GM23338 (cell line): ENCODE results near the gene ELP2. TPM values are rescaled to one million over a fixed set of nuclear protein-coding genes. Genes with fewer than 3 reads are reported as not detected.

Experiments
- ATAC-seq: fragments of 200-7000 bp; cut with Tn5 transposase; 3 replicates; pipeline ENCODE4 v1.9.1; 2020
- DNase-seq: peaks from one replicate; pipeline ENCODE4 v3.0.0-alpha.2; 2015; ENCODE audit warnings: low spot score
- H2AFZ ChIP-seq: fragments of 200-600 bp; sonication (generic); 2 replicates; pipeline ENCODE4 v1.8.0; 2016; ENCODE audit warnings: antibody characterized with exemption, mild to moderate bottlenecking, moderate library complexity
- H3F3A ChIP-seq: fragments of 200-600 bp; sonication (generic); replicated peaks from 2 replicates; pipeline ENCODE4 v1.8.0; 2017; ENCODE audit warnings: antibody characterized with exemption, mixed run types, low read depth
- H3K27ac ChIP-seq: fragments of 200-600 bp; sonication (generic); 2 replicates; pipeline ENCODE4 v1.6.1; 2016; ENCODE audit warnings: low read depth
- H3K27me3 ChIP-seq: fragments of 200-600 bp; sonication (generic); 2 replicates; pipeline ENCODE4 v1.8.0; 2016; ENCODE audit warnings: mild to moderate bottlenecking, mixed run types, moderate library complexity; ENCODE audit not compliant: insufficient read depth
- H3K36me3 ChIP-seq: fragments of 200-600 bp; sonication (generic); 2 replicates; pipeline ENCODE4 v1.8.0; 2016; ENCODE audit warnings: mild to moderate bottlenecking; ENCODE audit not compliant: insufficient read depth
- H3K4me1 ChIP-seq: fragments of 200-600 bp; sonication (generic); 2 replicates; pipeline ENCODE4 v1.8.0; 2016; ENCODE audit warnings: mild to moderate bottlenecking, moderate library complexity; ENCODE audit not compliant: insufficient read depth
- H3K4me2 ChIP-seq: fragments of 200-600 bp; sonication (generic); 2 replicates; pipeline ENCODE4 v1.7.1; 2017; ENCODE audit warnings: mixed run types
- H3K4me3 ChIP-seq: fragments of 200-600 bp; sonication (generic); 2 replicates; pipeline ENCODE4 v1.6.1; 2016; ENCODE audit warnings: mixed run types
- H3K79me2 ChIP-seq: fragments of 200-600 bp; sonication (generic); replicated peaks from 2 replicates; pipeline ENCODE4 v1.8.0; 2017; ENCODE audit warnings: mild to moderate bottlenecking; ENCODE audit not compliant: insufficient read depth
- H3K9me2 ChIP-seq: fragments of 200-600 bp; sonication (generic); 2 replicates; pipeline ENCODE4 v1.8.0; 2017; ENCODE audit not compliant: insufficient read depth
- H4K20me1 ChIP-seq: fragments of 200-600 bp; sonication (generic); replicated peaks from 2 replicates; pipeline ENCODE4 v1.8.0; 2017; ENCODE audit warnings: mild to moderate bottlenecking; ENCODE audit not compliant: insufficient read depth
- H3K27ac Mint-ChIP-seq: 2 replicates; pipeline ENCODE4 v1.8.0; 2020; ENCODE audit warnings: inconsistent platforms, mild to moderate bottlenecking, moderate library complexity, mixed read lengths
- H3K27me3 Mint-ChIP-seq: 3 replicates; pipeline ENCODE4 v1.8.0; 2022; ENCODE audit warnings: low read depth, mild to moderate bottlenecking, moderate library complexity, mixed read lengths, inconsistent platforms; ENCODE audit not compliant: insufficient read depth, poor library complexity
- H3K36me3 Mint-ChIP-seq: 3 replicates; pipeline ENCODE4 v1.8.0; 2021; ENCODE audit warnings: low read depth, mild to moderate bottlenecking, inconsistent platforms, moderate library complexity, mixed read lengths
- H3K4me1 Mint-ChIP-seq: 3 replicates; pipeline ENCODE4 v1.8.0; 2020; ENCODE audit warnings: mild to moderate bottlenecking, inconsistent platforms, mixed read lengths
- H3K4me3 Mint-ChIP-seq: 3 replicates; pipeline ENCODE4 v1.8.0; 2021; ENCODE audit warnings: moderate library complexity, mild to moderate bottlenecking, inconsistent platforms, mixed read lengths
- H3K9me3 Mint-ChIP-seq: 3 replicates; pipeline ENCODE4 v1.8.0; 2020; ENCODE audit warnings: moderate library complexity, mild to moderate bottlenecking, inconsistent platforms, mixed read lengths
- CREB1 ChIP-seq: fragments of 250-450 bp; sonication (Bioruptor Pico); IDR thresholded peaks from 2 replicates; pipeline ENCODE4 v1.5.0; 2020; ENCODE audit warnings: low read depth, mild to moderate bottlenecking, moderate library complexity
- EZH2phosphoT487 ChIP-seq: fragments of 200-600 bp; sonication (generic); IDR thresholded peaks from one replicate; pipeline ENCODE4 v1.8.1; 2018; ENCODE audit warnings: antibody characterized with exemption; ENCODE audit not compliant: unreplicated experiment
- JUNB ChIP-seq: IDR thresholded peaks from one replicate; pipeline ENCODE4 v1.6.1; 2016; ENCODE audit warnings: antibody characterized with exemption; ENCODE audit not compliant: unreplicated experiment
- NANOG ChIP-seq: IDR thresholded peaks from 2 replicates; pipeline ENCODE4 v1.6.1; 2016; ENCODE audit warnings: antibody characterized with exemption, borderline replicate concordance
- POLR2AphosphoS5 ChIP-seq: IDR thresholded peaks from 2 replicates; pipeline ENCODE4 v1.6.1; 2016; ENCODE audit warnings: antibody characterized with exemption, low read depth
- STAT1 ChIP-seq: IDR thresholded peaks from one replicate; pipeline ENCODE4 v1.6.1; 2016; ENCODE audit warnings: antibody characterized with exemption; ENCODE audit not compliant: unreplicated experiment
- polyA plus RNA-seq: library from polyadenylated mRNA; unstranded; fragments of >200 nt; fragmentation: Nextera tagmentation; extraction: Ambion mirVana; gene quantifications from 2 replicates; pipeline ENCODE4 v1.2.1, GENCODE V29; 2016
- total RNA-seq: library from RNA; depleted of rRNA; stranded (reverse); fragments of >200 nt; shearing (Covaris generic); gene quantifications from 2 replicates; pipeline ENCODE4 v1.2.3, GENCODE V29; 2014
- TF ChIP-seq, protein P1 (sequence below), 2 experiments: fragments of 200-600 bp in 1 of 2; sonication (generic) in 1 of 2; conservative IDR thresholded peaks; 2 replicates each; pipeline versions ENCODE4 v1.5.1 to v1.6.1; 2016 to 2017; ENCODE audit warnings: antibody characterized with exemption in 2 of 2, low read depth in 2 of 2, mild to moderate bottlenecking in 2 of 2, moderate library complexity in 1 of 2
- TF ChIP-seq, protein P2 (sequence below): fragments of 250-450 bp; sonication (Bioruptor Pico); IDR thresholded peaks from 2 replicates; pipeline ENCODE4 v1.5.0; 2020; ENCODE audit warnings: mild to moderate bottlenecking, moderate library complexity

The ELP2 gene
- total and polyA plus RNA-seq, 2 experiments from 2014 or later: 119 to 135 TPM

DNA sequence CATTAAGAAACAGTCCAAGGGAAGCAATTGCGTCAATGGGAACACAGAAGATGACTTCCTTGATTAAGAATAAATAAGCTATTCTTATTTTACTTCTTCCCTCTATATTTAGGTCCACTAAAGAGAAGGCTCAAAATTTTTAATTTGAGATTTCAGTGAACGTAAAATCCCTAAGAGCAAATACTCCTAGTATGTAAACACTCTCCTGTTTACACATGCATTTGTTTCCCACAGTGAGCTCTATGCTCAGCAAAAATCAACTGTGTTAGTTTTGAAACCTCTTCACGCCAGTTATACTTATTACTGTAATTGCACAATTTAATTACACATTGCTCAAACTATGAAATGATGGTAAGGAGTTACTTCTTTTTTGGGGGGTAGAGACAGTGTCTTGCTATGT, 9.4 kb upstream of the ELP2 start (continued):
- TF ChIP-seq STAT1: no peak
- TF ChIP-seq CREB1 (CRISPR knock-in tag): no peak
- TF ChIP-seq, protein P1, sequence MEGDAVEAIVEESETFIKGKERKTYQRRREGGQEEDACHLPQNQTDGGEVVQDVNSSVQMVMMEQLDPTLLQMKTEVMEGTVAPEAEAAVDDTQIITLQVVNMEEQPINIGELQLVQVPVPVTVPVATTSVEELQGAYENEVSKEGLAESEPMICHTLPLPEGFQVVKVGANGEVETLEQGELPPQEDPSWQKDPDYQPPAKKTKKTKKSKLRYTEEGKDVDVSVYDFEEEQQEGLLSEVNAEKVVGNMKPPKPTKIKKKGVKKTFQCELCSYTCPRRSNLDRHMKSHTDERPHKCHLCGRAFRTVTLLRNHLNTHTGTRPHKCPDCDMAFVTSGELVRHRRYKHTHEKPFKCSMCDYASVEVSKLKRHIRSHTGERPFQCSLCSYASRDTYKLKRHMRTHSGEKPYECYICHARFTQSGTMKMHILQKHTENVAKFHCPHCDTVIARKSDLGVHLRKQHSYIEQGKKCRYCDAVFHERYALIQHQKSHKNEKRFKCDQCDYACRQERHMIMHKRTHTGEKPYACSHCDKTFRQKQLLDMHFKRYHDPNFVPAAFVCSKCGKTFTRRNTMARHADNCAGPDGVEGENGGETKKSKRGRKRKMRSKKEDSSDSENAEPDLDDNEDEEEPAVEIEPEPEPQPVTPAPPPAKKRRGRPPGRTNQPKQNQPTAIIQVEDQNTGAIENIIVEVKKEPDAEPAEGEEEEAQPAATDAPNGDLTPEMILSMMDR (conservative IDR thresholded peaks at IDR 0.05; ENCODE audit: low read depth in 2 of 2): no peak
- TF ChIP-seq EZH2phosphoT487: no peak

DNA sequence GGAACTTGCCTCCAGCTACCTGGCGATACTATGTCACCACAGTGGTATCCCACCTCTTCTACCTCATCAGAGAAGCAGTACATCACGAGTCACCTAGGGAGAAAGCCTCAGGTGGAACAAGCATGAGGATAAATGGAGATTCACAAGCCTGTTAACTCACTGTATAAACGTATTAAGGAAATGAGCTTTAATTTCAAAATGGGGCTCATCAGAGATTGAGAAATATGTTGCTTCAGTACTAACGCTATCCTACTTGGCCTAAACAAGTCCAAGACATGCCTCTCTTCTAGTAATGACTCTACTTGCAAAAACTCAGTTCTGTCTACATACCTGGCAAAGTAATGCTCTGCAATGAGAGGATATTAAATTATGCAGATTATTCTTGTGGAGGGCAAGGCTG, 4.9 kb upstream of the ELP2 start:
- Histone ChIP-seq H3F3A (no peaks in the 10 kb centered on the region), H4K20me1 (peaks cover 9% of the 10 kb centered on the region; the same call in 1 of the 2 replicates), H3K4me2 (no peak overlapping the region), H3K9me2 (no peaks in the 10 kb centered on the region), H3K36me3 (peaks cover 18% of the 10 kb centered on the region; the same call in 1 of the 2 replicates), H3K4me3 (no peak overlapping the region), H3K4me1 (peaks cover 9% of the 10 kb centered on the region; the same call in 1 of the 2 replicates), H3K27me3 (no peaks in the 10 kb centered on the region), H3K27ac (no peak overlapping the region), H2AFZ (no peak overlapping the region), H3K79me2 (peaks cover 28% of the 10 kb centered on the region)
- H3K9me3 Mint-ChIP-seq: no peaks in the 10 kb centered on the region; the same call in 2 of the 3 replicates
- H3K27me3 Mint-ChIP-seq: peaks cover 5% of the 10 kb centered on the region
- H3K4me3 Mint-ChIP-seq: no peak overlapping the region
- H3K36me3 Mint-ChIP-seq: peaks cover 47% of the 10 kb centered on the region
- no peak overlapping the region for H3K27ac Mint-ChIP-seq
- ATAC-seq (no peak), DNase-seq (no peak)
- no peak for TF ChIP-seq POLR2AphosphoS5
- no peak for TF ChIP-seq NANOG
- no peak for TF ChIP-seq EZH2phosphoT487
- H3K4me1 Mint-ChIP-seq: peaks cover 8% of the 10 kb centered on the region

DNA sequence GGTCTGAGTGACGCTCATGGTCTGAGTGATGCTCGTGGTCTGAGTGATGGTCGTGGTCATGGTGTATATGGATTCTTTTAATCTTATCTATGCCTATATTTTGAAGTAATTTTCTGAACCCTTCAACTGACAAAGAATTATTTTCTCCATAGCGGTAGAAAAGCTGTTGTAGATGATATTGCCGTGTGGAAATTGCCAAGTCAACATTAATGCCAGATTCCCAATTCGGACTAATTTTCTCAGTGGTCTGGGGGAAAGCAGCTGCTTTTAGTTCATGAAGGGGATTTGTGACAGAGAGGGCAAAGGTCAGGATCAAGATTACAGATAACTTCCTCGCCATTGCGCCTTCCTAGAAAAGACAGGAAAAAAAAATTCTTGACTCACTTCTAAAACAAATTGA, 3.0 kb upstream of the ELP2 start:
- H3K4me1 Mint-ChIP-seq: peaks cover 12% of the 10 kb centered on the region
- H3K4me3 Mint-ChIP-seq: no peak overlapping the region
- H3K9me3 Mint-ChIP-seq: no peaks in the 10 kb centered on the region; the same call in 2 of the 3 replicates

More for the DNA sequence above, 3.0 kb upstream of the ELP2 start:
- peaks cover 12% of the 10 kb centered on the region for H4K20me1 ChIP-seq
- no peak overlapping the region for H3K4me2 ChIP-seq
- H3K9me2 ChIP-seq: no peaks in the 10 kb centered on the region
- Mint-ChIP-seq H3K27ac (no peak overlapping the region), H3K36me3 (peaks cover 42% of the 10 kb centered on the region), H3K27me3 (peaks cover 6% of the 10 kb centered on the region)
- no peak for DNase-seq
- H3K27me3 ChIP-seq: no peaks in the 10 kb centered on the region
- H3K36me3 ChIP-seq: peaks cover 18% of the 10 kb centered on the region; the same call in 1 of the 2 replicates
- H3F3A ChIP-seq: no peaks in the 10 kb centered on the region
- no peak overlapping the region for H3K27ac ChIP-seq
- no peak overlapping the region for H3K4me3 ChIP-seq
- no peak for TF ChIP-seq NANOG
- TF ChIP-seq JUNB: no peak
- TF ChIP-seq, protein P2, sequence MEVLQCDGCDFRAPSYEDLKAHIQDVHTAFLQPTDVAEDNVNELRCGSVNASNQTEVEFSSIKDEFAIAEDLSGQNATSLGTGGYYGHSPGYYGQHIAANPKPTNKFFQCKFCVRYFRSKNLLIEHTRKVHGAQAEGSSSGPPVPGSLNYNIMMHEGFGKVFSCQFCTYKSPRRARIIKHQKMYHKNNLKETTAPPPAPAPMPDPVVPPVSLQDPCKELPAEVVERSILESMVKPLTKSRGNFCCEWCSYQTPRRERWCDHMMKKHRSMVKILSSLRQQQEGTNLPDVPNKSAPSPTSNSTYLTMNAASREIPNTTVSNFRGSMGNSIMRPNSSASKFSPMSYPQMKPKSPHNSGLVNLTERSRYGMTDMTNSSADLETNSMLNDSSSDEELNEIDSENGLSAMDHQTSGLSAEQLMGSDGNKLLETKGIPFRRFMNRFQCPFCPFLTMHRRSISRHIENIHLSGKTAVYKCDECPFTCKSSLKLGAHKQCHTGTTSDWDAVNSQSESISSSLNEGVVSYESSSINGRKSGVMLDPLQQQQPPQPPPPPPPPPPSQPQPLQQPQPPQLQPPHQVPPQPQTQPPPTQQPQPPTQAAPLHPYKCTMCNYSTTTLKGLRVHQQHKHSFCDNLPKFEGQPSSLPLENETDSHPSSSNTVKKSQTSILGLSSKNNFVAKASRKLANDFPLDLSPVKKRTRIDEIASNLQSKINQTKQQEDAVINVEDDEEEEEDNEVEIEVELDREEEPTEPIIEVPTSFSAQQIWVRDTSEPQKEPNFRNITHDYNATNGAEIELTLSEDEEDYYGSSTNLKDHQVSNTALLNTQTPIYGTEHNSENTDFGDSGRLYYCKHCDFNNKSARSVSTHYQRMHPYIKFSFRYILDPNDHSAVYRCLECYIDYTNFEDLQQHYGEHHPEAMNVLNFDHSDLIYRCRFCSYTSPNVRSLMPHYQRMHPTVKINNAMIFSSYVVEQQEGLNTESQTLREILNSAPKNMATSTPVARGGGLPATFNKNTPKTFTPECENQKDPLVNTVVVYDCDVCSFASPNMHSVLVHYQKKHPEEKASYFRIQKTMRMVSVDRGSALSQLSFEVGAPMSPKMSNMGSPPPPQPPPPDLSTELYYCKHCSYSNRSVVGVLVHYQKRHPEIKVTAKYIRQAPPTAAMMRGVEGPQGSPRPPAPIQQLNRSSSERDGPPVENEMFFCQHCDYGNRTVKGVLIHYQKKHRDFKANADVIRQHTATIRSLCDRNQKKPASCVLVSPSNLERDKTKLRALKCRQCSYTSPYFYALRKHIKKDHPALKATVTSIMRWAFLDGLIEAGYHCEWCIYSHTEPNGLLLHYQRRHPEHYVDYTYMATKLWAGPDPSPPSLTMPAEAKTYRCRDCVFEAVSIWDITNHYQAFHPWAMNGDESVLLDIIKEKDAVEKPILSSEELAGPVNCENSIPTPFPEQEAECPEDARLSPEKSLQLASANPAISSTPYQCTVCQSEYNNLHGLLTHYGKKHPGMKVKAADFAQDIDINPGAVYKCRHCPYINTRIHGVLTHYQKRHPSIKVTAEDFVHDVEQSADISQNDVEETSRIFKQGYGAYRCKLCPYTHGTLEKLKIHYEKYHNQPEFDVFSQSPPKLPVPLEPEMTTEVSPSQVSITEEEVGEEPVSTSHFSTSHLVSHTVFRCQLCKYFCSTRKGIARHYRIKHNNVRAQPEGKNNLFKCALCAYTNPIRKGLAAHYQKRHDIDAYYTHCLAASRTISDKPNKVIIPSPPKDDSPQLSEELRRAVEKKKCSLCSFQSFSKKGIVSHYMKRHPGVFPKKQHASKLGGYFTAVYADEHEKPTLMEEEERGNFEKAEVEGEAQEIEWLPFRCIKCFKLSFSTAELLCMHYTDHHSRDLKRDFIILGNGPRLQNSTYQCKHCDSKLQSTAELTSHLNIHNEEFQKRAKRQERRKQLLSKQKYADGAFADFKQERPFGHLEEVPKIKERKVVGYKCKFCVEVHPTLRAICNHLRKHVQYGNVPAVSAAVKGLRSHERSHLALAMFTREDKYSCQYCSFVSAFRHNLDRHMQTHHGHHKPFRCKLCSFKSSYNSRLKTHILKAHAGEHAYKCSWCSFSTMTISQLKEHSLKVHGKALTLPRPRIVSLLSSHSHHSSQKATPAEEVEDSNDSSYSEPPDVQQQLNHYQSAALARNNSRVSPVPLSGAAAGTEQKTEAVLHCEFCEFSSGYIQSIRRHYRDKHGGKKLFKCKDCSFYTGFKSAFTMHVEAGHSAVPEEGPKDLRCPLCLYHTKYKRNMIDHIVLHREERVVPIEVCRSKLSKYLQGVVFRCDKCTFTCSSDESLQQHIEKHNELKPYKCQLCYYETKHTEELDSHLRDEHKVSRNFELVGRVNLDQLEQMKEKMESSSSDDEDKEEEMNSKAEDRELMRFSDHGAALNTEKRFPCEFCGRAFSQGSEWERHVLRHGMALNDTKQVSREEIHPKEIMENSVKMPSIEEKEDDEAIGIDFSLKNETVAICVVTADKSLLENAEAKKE (CRISPR knock-in tag): no peak
- no peak overlapping the region for H2AFZ ChIP-seq
- no peak for ATAC-seq
- peaks cover 46% of the 10 kb centered on the region for H3K79me2 ChIP-seq
- H3K4me1 ChIP-seq: peaks cover 15% of the 10 kb centered on the region
